ENCODE measurements around the gene PELI2. TPM values are rescaled to one million over a fixed set of nuclear protein-coding genes. Genes with fewer than 3 reads are reported as not detected.
A peak's percentile ranks its signal among the peaks of the same experiment; 100 is the strongest.

The PELI2 gene
- total RNA-seq, 4 donors from 2014 or later = 10.0 to 17.0 (median 13.2) TPM

GRCh38 chr14:56309198-56309597, 191.0 kb downstream of the PELI2 start:
- DNase-seq (ENCODE audit: low spot score in 2 of 2) = no peak
- intact Hi-C loops (cut with DNase I; ENCODE audit: low total_unique reads) = no loop called here
- H3K4me3 ChIP-seq (ENCODE audit: low read depth, poor library complexity, severe bottlenecking) = no peak overlapping the region
- 79 to 90% methylated on average over 4 of the region's 4 CpGs for WGBS, 2 donors
- TF ChIP-seq POLR2A (IDR thresholded peaks at IDR 0.05) = no peak
- TF ChIP-seq CTCF (IDR thresholded peaks at IDR 0.05) = no peak

- 82 to 83% methylated on average over 10 of the region's 10 CpGs for WGBS, 2 donors
- no peak overlapping the region for H3K4me3 ChIP-seq (ENCODE audit: low read depth, poor library complexity, severe bottlenecking)
- intact Hi-C loops (cut with DNase I; ENCODE audit: low total_unique reads) = no loop called here
- no peak for DNase-seq (ENCODE audit: low spot score in 2 of 2)
- TF ChIP-seq CTCF (IDR thresholded peaks at IDR 0.05) (no peak), POLR2A (IDR thresholded peaks at IDR 0.05) (no peak)
Observed at GRCh38 chr14:56310643-56311042, 192.4 kb downstream of the PELI2 start.

GRCh38 chr14:56313789-56314188, 195.6 kb downstream of the PELI2 start:
- H3K4me3 ChIP-seq (ENCODE audit: low read depth, poor library complexity, severe bottlenecking) = no peak overlapping the region
- no peak for DNase-seq (ENCODE audit: low spot score in 2 of 2)
- intact Hi-C loops (cut with DNase I; ENCODE audit: low total_unique reads) = no loop called here
- WGBS, 2 donors = 82 to 90% methylated on average over 3 of the region's 3 CpGs
- TF ChIP-seq CTCF (IDR thresholded peaks at IDR 0.05) = no peak
- no peak for TF ChIP-seq POLR2A (IDR thresholded peaks at IDR 0.05)

- WGBS, 2 donors = 94 to 97% methylated on average over 9 of the region's 9 CpGs
- DNase-seq (ENCODE audit: low spot score in 2 of 2) = peak in 1 of 2 donors; percentile 58
- intact Hi-C loops (cut with DNase I; ENCODE audit: low total_unique reads) = no loop called here
- H3K4me3 ChIP-seq (ENCODE audit: low read depth, poor library complexity, severe bottlenecking) = no peak overlapping the region
- TF ChIP-seq POLR2A (IDR thresholded peaks at IDR 0.05) = no peak
Observed at GRCh38 chr14:56318393-56319115, 200.3 kb downstream of the PELI2 start.

GRCh38 chr14:56321861-56322260, 203.7 kb downstream of the PELI2 start:
- intact Hi-C loops (cut with DNase I; ENCODE audit: low total_unique reads) = no loop called here
- no peak for TF ChIP-seq POLR2A (IDR thresholded peaks at IDR 0.05)
- TF ChIP-seq CTCF (IDR thresholded peaks at IDR 0.05) = no peak
- no peak for DNase-seq (ENCODE audit: low spot score in 2 of 2)
- no peak overlapping the region for H3K4me3 ChIP-seq (ENCODE audit: low read depth, poor library complexity, severe bottlenecking)

GRCh38 chr14:56322531-56322930, 204.3 kb downstream of the PELI2 start:
- 93 to 95% methylated on average over 2 of the region's 2 CpGs for WGBS, 2 donors
- no peak overlapping the region for H3K4me3 ChIP-seq (ENCODE audit: low read depth, poor library complexity, severe bottlenecking)
- peak in 1 of 2 donors; percentile 6 for DNase-seq (ENCODE audit: low spot score in 2 of 2)
- TF ChIP-seq POLR2A (IDR thresholded peaks at IDR 0.05) (no peak), CTCF (IDR thresholded peaks at IDR 0.05) (no peak)
- intact Hi-C loops (cut with DNase I; ENCODE audit: low total_unique reads) = no loop called here

Data from lower leg skin (tissue), 4 donors.